ENCODE results near the gene CRMP1. TPM values are rescaled to one million over a fixed set of nuclear protein-coding genes. Genes with fewer than 3 reads are reported as not detected.
A peak's percentile ranks its signal among the peaks of the same experiment; 100 is the strongest.

CRMP1 gene
- total and polyA plus RNA-seq, 2 of the 4 experiments (the other 2 are of a cell fraction), result 4.1 to 7.4 TPM

DNA sequence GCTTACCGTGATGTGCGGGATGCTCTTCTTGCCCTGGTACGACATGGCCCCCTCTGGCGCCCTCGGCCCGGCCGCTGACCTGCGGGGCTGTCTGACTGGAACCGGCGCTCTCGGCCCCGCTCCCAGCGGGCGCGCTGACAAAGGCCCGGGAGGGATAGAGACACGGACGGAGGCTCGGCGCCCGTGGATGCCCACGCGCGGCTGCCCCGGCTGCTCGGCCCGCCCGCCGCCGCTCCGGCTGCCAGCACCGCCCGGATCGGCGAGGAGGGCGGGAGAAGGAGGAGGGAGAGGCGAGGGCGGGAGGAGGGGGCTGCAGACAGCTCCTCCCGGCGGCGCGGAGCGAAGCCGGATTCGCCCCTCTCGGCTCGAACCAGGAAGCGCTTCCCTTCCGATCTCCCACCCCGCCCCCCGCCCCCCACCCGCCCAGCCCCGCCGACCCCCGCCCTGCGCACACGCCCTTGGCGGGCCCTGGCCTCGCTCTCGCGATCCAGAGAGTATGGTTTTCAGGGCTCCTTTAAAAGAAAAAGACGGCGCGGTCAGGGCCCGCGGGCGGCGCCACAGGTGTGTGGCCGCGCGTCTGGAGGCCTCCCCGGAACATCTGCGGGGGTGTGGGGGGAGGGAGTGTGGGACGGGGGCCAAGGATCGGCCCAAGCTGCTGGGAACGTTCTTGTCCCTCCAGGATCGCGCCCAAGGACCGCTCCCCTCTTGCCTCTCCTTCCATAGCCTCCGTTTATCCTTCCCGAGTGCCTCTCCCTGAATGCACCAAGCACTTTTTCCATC, 4.5 kb downstream of the CRMP1 start:
- Histone ChIP-seq H3K36me3 (ENCODE audit: control insufficient read depth, insufficient read depth, low read length) (no peaks in the 10 kb centered on the region), H2AFZ (replicated peaks; ENCODE audit: low read length, poor library complexity) (peak overlapping the region; percentile 61)
- no peak for TF ChIP-seq BHLHE40 (IDR thresholded peaks at IDR 0.05; ENCODE audit: low read depth, low read length)
- TF ChIP-seq POLR2A (IDR thresholded peaks at IDR 0.05; ENCODE audit: low read depth, low read length), result no peak
- TF ChIP-seq CEBPB (IDR thresholded peaks at IDR 0.05; ENCODE audit: low read depth, low read length), result no peak
- TF ChIP-seq MAFK (IDR thresholded peaks at IDR 0.05; ENCODE audit: low read depth, low read length), result no peak
- no peak for TF ChIP-seq RFX5 (IDR thresholded peaks at IDR 0.05; ENCODE audit: low read depth, low read length)
- TF ChIP-seq ELK1 (IDR thresholded peaks at IDR 0.05; ENCODE audit: borderline replicate concordance, low read depth, low read length), result no peak
- no peak for TF ChIP-seq FOS (IDR thresholded peaks at IDR 0.05; ENCODE audit: low read depth, low read length)
- TF ChIP-seq, protein P1, sequence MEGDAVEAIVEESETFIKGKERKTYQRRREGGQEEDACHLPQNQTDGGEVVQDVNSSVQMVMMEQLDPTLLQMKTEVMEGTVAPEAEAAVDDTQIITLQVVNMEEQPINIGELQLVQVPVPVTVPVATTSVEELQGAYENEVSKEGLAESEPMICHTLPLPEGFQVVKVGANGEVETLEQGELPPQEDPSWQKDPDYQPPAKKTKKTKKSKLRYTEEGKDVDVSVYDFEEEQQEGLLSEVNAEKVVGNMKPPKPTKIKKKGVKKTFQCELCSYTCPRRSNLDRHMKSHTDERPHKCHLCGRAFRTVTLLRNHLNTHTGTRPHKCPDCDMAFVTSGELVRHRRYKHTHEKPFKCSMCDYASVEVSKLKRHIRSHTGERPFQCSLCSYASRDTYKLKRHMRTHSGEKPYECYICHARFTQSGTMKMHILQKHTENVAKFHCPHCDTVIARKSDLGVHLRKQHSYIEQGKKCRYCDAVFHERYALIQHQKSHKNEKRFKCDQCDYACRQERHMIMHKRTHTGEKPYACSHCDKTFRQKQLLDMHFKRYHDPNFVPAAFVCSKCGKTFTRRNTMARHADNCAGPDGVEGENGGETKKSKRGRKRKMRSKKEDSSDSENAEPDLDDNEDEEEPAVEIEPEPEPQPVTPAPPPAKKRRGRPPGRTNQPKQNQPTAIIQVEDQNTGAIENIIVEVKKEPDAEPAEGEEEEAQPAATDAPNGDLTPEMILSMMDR (conservative IDR thresholded peaks at IDR 0.05; ENCODE audit: low read depth, low read length), result no peak
- TF ChIP-seq, protein P2, sequence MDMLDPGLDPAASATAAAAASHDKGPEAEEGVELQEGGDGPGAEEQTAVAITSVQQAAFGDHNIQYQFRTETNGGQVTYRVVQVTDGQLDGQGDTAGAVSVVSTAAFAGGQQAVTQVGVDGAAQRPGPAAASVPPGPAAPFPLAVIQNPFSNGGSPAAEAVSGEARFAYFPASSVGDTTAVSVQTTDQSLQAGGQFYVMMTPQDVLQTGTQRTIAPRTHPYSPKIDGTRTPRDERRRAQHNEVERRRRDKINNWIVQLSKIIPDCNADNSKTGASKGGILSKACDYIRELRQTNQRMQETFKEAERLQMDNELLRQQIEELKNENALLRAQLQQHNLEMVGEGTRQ (IDR thresholded peaks at IDR 0.05; ENCODE audit: low read depth, low read length), result no peak
- no peak for TF ChIP-seq RCOR1 (IDR thresholded peaks at IDR 0.05; ENCODE audit: insufficient replicate concordance, low read length)
- TF ChIP-seq MXI1 (IDR thresholded peaks at IDR 0.05; ENCODE audit: borderline replicate concordance, low read depth, low read length), result no peak
- no peak for TF ChIP-seq RAD21 (IDR thresholded peaks at IDR 0.05; ENCODE audit: low read length)
- TF ChIP-seq SMC3 (IDR thresholded peaks at IDR 0.05; ENCODE audit: low read depth, low read length), result no peak
- TF ChIP-seq NFE2L2 (IDR thresholded peaks at IDR 0.05; ENCODE audit: low read depth, low read length), result no peak
- no peak for TF ChIP-seq MAZ (IDR thresholded peaks at IDR 0.05; ENCODE audit: borderline replicate concordance, low read depth, low read length)

More for the DNA sequence above, 4.5 kb downstream of the CRMP1 start:
- Histone ChIP-seq H4K91ac (ENCODE audit: insufficient read depth, low read depth, low read length) (no peak overlapping the region), H4K5ac (ENCODE audit: low read depth, low read length) (no peak overlapping the region), H3K9ac (ENCODE audit: low read depth, low read length) (no peak overlapping the region), H3K4me2 (ENCODE audit: low read depth, low read length) (no peak overlapping the region; the same call in 1 of the 2 replicates), H3K4me1 (ENCODE audit: control insufficient read depth, insufficient read depth, low read length) (no peaks in the 10 kb centered on the region), H2BK5ac (ENCODE audit: low read depth, low read length, poor library complexity, severe bottlenecking) (no peak overlapping the region), H3K18ac (ENCODE audit: low read depth, low read length) (no peak overlapping the region), H4K20me1 (ENCODE audit: insufficient read depth, low read length) (no peaks in the 10 kb centered on the region; the same call in none of the 2 replicates), H4K8ac (ENCODE audit: low read depth in 2 of 2, low read length in 2 of 2) (no peak overlapping the region), H2BK120ac (ENCODE audit: low read depth, low read length) (no peak overlapping the region), H2AK9ac (replicated peaks; ENCODE audit: low read depth, low read length, poor library complexity) (no peak overlapping the region), H3K56ac (ENCODE audit: extremely low read depth, insufficient read depth, low read length) (no peak overlapping the region), H2BK15ac (ENCODE audit: low read depth, low read length) (no peak overlapping the region), H3K79me1 (ENCODE audit: low read depth in 1 of 2, low read length in 2 of 2) (no peaks in the 10 kb centered on the region), H3K9me1 (ENCODE audit: insufficient read depth, low read length) (no peaks in the 10 kb centered on the region), H3K4ac (ENCODE audit: low read depth, low read length) (no peak overlapping the region), H3K27me3 (ENCODE audit: control insufficient read depth, insufficient read depth, low read length) (peaks cover 48% of the 10 kb centered on the region), H2BK20ac (ENCODE audit: low read depth, low read length) (no peak overlapping the region), H3K4me3 (ENCODE audit: insufficient read depth, low read depth, low read length) (peak overlapping the region; percentile 44; the same call in 1 of the 2 replicates), H3K14ac (replicated peaks; ENCODE audit: low read depth, low read length) (no peak overlapping the region), H3K9me3 (ENCODE audit: control insufficient read depth, insufficient read depth, low read length) (no peaks in the 10 kb centered on the region; the same call in 1 of the 2 replicates), H2AK5ac (ENCODE audit: low read depth, low read length) (no peak overlapping the region), H3K27ac (ENCODE audit: insufficient read depth, low read length) (no peak overlapping the region), H3K23ac (ENCODE audit: low read depth, low read length) (no peak overlapping the region; the same call in 1 of the 2 replicates)
- peak; percentile 16; the same call in 1 of the 2 replicates for ATAC-seq (ENCODE audit: low read depth)
- 8% methylated on average over 2 of the region's 81 CpGs; no CpG with 5 or more reads in 1 of the 2 experiments for WGBS, 2 experiments (ENCODE audit: extremely low coverage in 2 of 2, insufficient read length in 1 of 2)
- no TSS peak for BruUV-seq (replicated peaks)
- intact Hi-C loops (cut with micrococcal nuclease) (loop anchor here (5.0 kb wide), 1 partner anchor 181 kb away; the partner anchor contains the start of gene EVC2), dilution Hi-C loops (cut with HindIII; ENCODE audit: low sequenced_read_pairs, unreplicated experiment) (no loop called here), in situ Hi-C loops (cut with MboI; ENCODE audit: low sequenced_read_pairs) (no loop called here)
- ChIA-PET POLR2A (ENCODE audit: unreplicated experiment) (no interaction called here), CTCF (no interaction called here)
- DNase-seq, result no peak
